ENCODE results near the gene OR1F1. TPM values are rescaled to one million over a fixed set of nuclear protein-coding genes. Genes with fewer than 3 reads are reported as not detected.
"Not testable (repeated sequence)": the region's sequence is repeated elsewhere in the genome, so short reads cannot be mapped to it uniquely, and the experiment has no call there.

The OR1F1 gene
- total RNA-seq = under 1 TPM in 1 of 2 donors, not detected in 1; 0.37 TPM

- H3K4me1 Mint-ChIP-seq = peaks cover 26% of the 10 kb centered on the region
- H3K27me3 Mint-ChIP-seq = peaks cover 50% of the 10 kb centered on the region
Measured at GRCh38 chr16:3187798-3188674, at the start of gene OR1F1. Gene OR1F1 (plus strand): TSS chr16:3188204.

GRCh38 chr16:3138342-3138741 lies 49.7 kb upstream of the OR1F1 start:
- Mint-ChIP-seq H3K27ac (no peak overlapping the region), H3K27me3 (no peaks in the 10 kb centered on the region), H3K4me1 (peaks cover 4% of the 10 kb centered on the region), H3K36me3 (ENCODE audit: low read depth) (peaks cover 36% of the 10 kb centered on the region), H3K4me3 (no peak overlapping the region), H3K9me3 (no peaks in the 10 kb centered on the region)
- no peak for ATAC-seq (replicated peaks)

More at GRCh38 chr16:3187798-3188674, at the start of gene OR1F1:
- H3K4me3 Mint-ChIP-seq = peak within 1 kb of the TSS; percentile 80
- ATAC-seq (replicated peaks) = peak; percentile 73
- no peaks in the 10 kb centered on the region for H3K9me3 Mint-ChIP-seq
- peaks cover 48% of the 10 kb centered on the region for H3K36me3 Mint-ChIP-seq (ENCODE audit: low read depth)
- peak within 1 kb of the TSS; percentile 97 for H3K27ac Mint-ChIP-seq

- no peak for ATAC-seq (replicated peaks)
- H3K9me3 Mint-ChIP-seq = no peaks in the 10 kb centered on the region
- H3K27ac Mint-ChIP-seq = no peak overlapping the region
- peaks cover 4% of the 10 kb centered on the region for H3K4me1 Mint-ChIP-seq
- peaks cover 32% of the 10 kb centered on the region for H3K36me3 Mint-ChIP-seq (ENCODE audit: low read depth)
- no peaks in the 10 kb centered on the region for H3K27me3 Mint-ChIP-seq
- no peak overlapping the region for H3K4me3 Mint-ChIP-seq
Measured at GRCh38 chr16:3138823-3139426, 49.1 kb upstream of the OR1F1 start.

DNA sequence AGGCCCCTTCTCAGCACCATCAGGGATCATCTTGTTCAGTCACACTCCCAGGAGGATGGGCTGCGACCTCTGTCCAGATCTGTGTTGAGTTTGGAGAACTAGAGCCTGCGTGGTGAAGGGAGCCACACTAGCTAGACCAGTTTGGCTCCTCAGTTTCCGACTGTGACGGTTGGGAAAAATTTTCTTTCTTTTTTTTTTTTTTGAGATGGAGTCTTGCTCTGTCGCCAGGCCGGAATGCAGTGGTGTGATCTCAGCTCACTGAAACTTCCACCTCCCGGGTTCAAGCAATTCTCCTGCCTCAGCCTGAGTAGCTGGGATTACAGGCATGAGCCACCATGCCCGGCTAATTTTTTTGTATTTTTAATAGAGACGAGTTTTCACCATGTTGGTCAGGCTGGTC lies 48.4 kb upstream of the OR1F1 start:
- H3K4me1 Mint-ChIP-seq; H3K27me3 Mint-ChIP-seq; H3K27ac Mint-ChIP-seq; ATAC-seq (replicated peaks); H3K9me3 Mint-ChIP-seq; H3K4me3 Mint-ChIP-seq: not testable (repeated sequence)
- H3K36me3 Mint-ChIP-seq (ENCODE audit: low read depth) = peaks cover 28% of the 10 kb centered on the region

GRCh38 chr16:3140603-3141427 lies 47.2 kb upstream of the OR1F1 start:
- ATAC-seq (replicated peaks) = no peak
- H3K4me3 Mint-ChIP-seq = no peak overlapping the region
- H3K27me3 Mint-ChIP-seq = no peaks in the 10 kb centered on the region
- peaks cover 26% of the 10 kb centered on the region for H3K36me3 Mint-ChIP-seq (ENCODE audit: low read depth)
- H3K27ac Mint-ChIP-seq = no peak overlapping the region
- H3K4me1 Mint-ChIP-seq = peaks cover 4% of the 10 kb centered on the region
- H3K9me3 Mint-ChIP-seq = no peaks in the 10 kb centered on the region

DNA sequence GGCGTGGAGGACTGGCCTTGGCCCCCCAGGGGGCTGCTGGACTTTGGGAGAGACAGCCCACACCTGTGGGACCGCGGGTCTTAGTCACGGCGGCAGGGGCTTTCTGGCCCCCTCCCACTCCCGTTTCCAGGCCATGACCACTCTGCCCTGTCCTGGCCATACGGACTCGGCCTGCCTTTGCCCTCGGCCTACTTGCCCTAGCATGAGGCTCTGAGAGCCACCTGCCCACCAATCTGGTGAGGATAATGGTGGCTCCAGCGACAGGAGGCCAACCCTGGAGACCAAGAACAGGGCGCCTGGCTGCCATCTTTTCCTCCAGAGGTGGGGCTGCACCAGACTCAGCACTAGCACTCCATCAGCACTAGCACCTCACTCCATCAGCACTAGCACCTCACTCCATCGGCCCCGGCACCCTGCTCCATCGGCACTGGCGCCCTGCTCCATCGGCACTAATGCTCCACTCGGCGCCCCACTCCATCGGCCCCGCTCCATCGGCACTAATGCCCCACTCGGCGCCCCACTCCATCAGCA lies 46.2 kb upstream of the OR1F1 start:
- Mint-ChIP-seq H3K4me1 (peaks cover 4% of the 10 kb centered on the region), H3K27me3 (no peaks in the 10 kb centered on the region), H3K36me3 (ENCODE audit: low read depth) (peaks cover 26% of the 10 kb centered on the region), H3K27ac (no peak overlapping the region), H3K4me3 (no peak overlapping the region), H3K9me3 (no peaks in the 10 kb centered on the region)
- no peak for ATAC-seq (replicated peaks)

DNA sequence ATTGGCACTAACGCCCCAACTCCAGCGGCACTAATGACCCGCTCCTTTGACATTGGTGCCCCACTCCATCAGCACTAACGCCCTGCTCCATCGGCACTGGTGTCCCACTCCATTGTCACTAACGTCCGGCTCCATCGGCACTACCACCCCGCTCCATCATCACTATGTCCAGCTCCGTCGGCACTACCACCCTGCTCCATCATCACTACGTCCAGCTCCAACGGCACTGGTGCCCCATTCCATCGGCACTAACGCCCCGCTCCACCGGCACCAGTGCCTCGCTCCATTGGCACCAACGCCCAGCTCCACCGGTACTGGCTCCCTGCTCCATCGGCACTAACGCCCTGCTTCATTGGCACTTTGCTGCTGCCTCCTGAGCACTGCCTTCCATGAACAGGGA lies 45.7 kb upstream of the OR1F1 start:
- ATAC-seq (replicated peaks) = no peak
- Mint-ChIP-seq H3K27ac (no peak overlapping the region), H3K4me3 (no peak overlapping the region), H3K36me3 (ENCODE audit: low read depth) (peaks cover 26% of the 10 kb centered on the region), H3K9me3 (no peaks in the 10 kb centered on the region), H3K4me1 (peaks cover 4% of the 10 kb centered on the region), H3K27me3 (no peaks in the 10 kb centered on the region)

DNA sequence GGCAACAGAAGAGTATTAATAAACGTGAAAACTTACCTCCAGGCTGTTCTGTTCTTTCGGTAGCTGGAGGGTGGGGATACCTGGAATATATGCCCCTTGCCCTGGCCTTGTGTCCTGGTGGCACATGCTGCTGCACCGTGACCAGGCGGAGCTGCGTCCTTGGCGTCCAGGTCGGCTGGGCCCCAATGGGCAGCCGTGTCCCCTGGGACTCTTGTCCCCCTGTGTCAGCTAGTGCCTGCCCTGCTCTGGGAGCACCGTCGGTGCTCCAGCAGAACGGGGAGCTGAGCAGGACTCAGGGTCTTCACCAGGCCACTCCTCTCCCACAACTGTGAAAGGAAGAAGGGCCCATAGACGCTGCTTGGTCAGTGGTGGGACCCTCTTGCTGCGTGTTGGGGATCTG lies 45.2 kb upstream of the OR1F1 start:
- no peak for ATAC-seq (replicated peaks)
- peaks cover 26% of the 10 kb centered on the region for H3K36me3 Mint-ChIP-seq (ENCODE audit: low read depth)
- H3K27me3 Mint-ChIP-seq = no peaks in the 10 kb centered on the region
- H3K4me1 Mint-ChIP-seq = peaks cover 4% of the 10 kb centered on the region
- H3K27ac Mint-ChIP-seq = no peak overlapping the region
- no peak overlapping the region for H3K4me3 Mint-ChIP-seq
- no peaks in the 10 kb centered on the region for H3K9me3 Mint-ChIP-seq

DNA sequence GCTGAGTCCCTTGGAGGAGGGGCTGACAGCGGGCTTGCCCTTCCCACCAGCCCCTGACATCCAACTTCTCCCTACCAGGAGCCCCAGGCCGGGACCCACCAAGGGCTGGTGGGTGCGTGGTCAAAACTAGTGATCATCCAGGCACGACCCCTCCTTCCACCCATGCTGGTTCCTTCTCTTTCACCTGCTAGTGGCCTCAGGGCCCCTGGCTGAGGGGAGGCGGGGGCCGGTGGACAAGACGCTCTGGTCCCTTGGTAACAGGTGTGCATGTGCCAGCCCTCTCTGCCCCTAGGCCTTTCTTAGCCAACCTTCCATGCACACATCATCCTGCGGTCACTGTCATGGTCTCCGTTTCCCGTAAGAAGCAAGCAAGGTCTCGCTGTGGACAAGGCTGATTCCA lies 44.8 kb upstream of the OR1F1 start:
- Mint-ChIP-seq H3K27me3 (no peaks in the 10 kb centered on the region), H3K4me3 (no peak overlapping the region), H3K4me1 (peaks cover 4% of the 10 kb centered on the region), H3K9me3 (no peaks in the 10 kb centered on the region), H3K27ac (no peak overlapping the region), H3K36me3 (ENCODE audit: low read depth) (peaks cover 26% of the 10 kb centered on the region)
- no peak for ATAC-seq (replicated peaks)

GRCh38 chr16:3143598-3144320 lies 44.2 kb upstream of the OR1F1 start:
- Mint-ChIP-seq H3K27me3 (no peaks in the 10 kb centered on the region), H3K36me3 (ENCODE audit: low read depth) (peaks cover 26% of the 10 kb centered on the region), H3K9me3 (no peaks in the 10 kb centered on the region), H3K4me1 (peaks cover 4% of the 10 kb centered on the region), H3K27ac (no peak overlapping the region), H3K4me3 (no peak overlapping the region)
- ATAC-seq (replicated peaks) = no peak

DNA sequence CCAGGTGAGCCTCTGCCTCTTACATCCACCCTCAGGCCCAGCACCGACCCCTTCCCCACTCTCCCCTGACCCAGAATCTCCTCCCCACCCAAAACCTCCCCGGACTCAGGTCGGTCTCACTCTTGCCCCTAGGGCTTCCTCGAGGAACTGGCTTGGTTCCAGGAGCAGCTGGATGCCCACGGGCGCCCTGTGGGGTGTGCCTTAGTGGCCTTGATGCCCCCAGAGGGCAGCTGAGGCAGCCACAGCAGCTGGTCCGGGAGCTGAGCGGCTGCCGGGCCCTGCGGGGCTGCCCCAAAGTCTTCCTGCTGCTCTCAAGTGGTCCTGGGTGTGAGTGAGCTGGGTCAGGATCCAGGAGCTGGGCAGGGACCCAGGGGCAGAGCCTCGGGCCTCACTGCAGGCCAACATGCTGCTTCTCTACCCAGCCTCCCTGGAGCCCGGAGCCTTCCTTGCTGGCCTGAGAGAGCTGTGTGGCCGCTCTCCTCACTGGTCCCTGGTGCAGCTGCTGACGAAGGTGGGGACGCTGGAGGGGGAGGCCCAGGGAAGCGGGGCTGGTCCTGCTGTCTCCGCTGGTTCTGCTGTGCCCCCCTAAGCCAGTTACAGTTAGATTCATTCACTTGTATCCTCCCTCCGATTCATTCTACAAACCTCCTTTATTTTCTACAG lies 43.6 kb upstream of the OR1F1 start:
- Mint-ChIP-seq H3K36me3 (ENCODE audit: low read depth) (peaks cover 20% of the 10 kb centered on the region), H3K27me3 (no peaks in the 10 kb centered on the region), H3K4me1 (peaks cover 4% of the 10 kb centered on the region), H3K9me3 (no peaks in the 10 kb centered on the region), H3K4me3 (no peak overlapping the region), H3K27ac (no peak overlapping the region)
- ATAC-seq (replicated peaks) = no peak

GRCh38 chr16:3145151-3145550 lies 42.9 kb upstream of the OR1F1 start:
- H3K4me1 Mint-ChIP-seq = peaks cover 4% of the 10 kb centered on the region
- H3K27me3 Mint-ChIP-seq = no peaks in the 10 kb centered on the region
- no peak overlapping the region for H3K27ac Mint-ChIP-seq
- peaks cover 17% of the 10 kb centered on the region for H3K36me3 Mint-ChIP-seq (ENCODE audit: low read depth)
- H3K4me3 Mint-ChIP-seq = no peak overlapping the region
- no peaks in the 10 kb centered on the region for H3K9me3 Mint-ChIP-seq
- no peak for ATAC-seq (replicated peaks)

GRCh38 chr16:3145660-3146059 lies 42.3 kb upstream of the OR1F1 start:
- no peak for ATAC-seq (replicated peaks)
- Mint-ChIP-seq H3K4me1 (peaks cover 7% of the 10 kb centered on the region), H3K9me3 (no peaks in the 10 kb centered on the region), H3K27me3 (no peaks in the 10 kb centered on the region), H3K4me3 (no peak overlapping the region), H3K27ac (no peak overlapping the region), H3K36me3 (ENCODE audit: low read depth) (peaks cover 20% of the 10 kb centered on the region)

All from activated T-helper 17 cell treated with anti-CD3 and anti-CD28 coated beads, Interleukin-2, amount 50 U/mL, for 72 hours (primary cell).